ENCODE measurements around the gene ARL4C. TPM values are rescaled to one million over a fixed set of nuclear protein-coding genes. Genes with fewer than 3 reads are reported as not detected.

Gene ARL4C
- total RNA-seq, 4 donors from 2014 or later = 20.5 to 62.7 (median 47.0) TPM

DNA sequence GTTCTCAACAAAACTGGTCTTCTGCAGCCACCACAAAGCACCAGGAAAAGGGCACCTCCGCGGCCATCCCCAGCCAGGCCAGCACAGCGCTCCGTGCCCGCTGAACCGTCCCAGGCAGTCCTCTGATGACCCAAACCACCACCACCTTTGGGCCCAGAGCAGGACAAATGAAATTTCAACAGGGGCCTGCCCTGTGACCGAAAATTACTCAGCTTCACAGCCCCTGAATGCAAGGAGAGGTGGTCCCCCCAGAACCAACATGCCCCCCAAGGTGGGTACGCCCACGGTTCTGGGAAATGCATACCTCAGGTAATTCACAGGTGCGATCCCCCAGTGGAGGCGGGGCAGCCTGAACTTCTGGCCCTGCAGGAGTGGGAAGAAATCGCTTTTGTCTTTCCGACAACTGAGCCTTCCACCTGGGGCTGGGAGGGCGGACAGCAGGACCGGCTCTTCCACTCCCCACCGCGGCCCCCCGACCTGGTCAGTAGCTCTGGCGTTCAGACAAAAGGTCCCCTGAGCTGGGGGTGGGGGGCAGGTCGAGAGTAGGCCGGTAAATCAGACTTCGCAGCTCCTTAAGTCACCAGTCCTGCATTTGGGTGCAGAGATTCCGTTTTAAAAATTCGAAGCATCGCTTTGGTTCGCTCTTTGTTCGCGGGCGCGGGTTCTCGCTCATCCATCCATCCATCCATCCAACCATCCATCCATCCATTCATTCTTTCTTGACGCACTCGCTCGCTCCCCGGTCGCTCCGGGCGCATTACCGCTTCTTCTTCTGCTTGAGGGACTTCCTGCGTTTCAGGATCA is 1.4 kb downstream of the ARL4C start:
- intact Hi-C loops (cut with DNase I; ENCODE audit: low total_unique reads) = loop anchor here (5.0 kb wide), 1 partner anchor 358 kb away; no protein-coding TSS in a partner anchor
- peak overlapping the region; percentile 49 for H3K4me3 ChIP-seq (ENCODE audit: low read depth, poor library complexity, severe bottlenecking)
- DNase-seq (ENCODE audit: low spot score in 2 of 2) = peak in 1 of 2 donors; percentile 89
- WGBS, 2 donors = 3% methylated on average over 39 to 40 of the region's 40 CpGs
- TF ChIP-seq, protein P1, sequence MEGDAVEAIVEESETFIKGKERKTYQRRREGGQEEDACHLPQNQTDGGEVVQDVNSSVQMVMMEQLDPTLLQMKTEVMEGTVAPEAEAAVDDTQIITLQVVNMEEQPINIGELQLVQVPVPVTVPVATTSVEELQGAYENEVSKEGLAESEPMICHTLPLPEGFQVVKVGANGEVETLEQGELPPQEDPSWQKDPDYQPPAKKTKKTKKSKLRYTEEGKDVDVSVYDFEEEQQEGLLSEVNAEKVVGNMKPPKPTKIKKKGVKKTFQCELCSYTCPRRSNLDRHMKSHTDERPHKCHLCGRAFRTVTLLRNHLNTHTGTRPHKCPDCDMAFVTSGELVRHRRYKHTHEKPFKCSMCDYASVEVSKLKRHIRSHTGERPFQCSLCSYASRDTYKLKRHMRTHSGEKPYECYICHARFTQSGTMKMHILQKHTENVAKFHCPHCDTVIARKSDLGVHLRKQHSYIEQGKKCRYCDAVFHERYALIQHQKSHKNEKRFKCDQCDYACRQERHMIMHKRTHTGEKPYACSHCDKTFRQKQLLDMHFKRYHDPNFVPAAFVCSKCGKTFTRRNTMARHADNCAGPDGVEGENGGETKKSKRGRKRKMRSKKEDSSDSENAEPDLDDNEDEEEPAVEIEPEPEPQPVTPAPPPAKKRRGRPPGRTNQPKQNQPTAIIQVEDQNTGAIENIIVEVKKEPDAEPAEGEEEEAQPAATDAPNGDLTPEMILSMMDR (IDR thresholded peaks at IDR 0.05) = no peak
- no peak for TF ChIP-seq POLR2A (IDR thresholded peaks at IDR 0.05)

DNA sequence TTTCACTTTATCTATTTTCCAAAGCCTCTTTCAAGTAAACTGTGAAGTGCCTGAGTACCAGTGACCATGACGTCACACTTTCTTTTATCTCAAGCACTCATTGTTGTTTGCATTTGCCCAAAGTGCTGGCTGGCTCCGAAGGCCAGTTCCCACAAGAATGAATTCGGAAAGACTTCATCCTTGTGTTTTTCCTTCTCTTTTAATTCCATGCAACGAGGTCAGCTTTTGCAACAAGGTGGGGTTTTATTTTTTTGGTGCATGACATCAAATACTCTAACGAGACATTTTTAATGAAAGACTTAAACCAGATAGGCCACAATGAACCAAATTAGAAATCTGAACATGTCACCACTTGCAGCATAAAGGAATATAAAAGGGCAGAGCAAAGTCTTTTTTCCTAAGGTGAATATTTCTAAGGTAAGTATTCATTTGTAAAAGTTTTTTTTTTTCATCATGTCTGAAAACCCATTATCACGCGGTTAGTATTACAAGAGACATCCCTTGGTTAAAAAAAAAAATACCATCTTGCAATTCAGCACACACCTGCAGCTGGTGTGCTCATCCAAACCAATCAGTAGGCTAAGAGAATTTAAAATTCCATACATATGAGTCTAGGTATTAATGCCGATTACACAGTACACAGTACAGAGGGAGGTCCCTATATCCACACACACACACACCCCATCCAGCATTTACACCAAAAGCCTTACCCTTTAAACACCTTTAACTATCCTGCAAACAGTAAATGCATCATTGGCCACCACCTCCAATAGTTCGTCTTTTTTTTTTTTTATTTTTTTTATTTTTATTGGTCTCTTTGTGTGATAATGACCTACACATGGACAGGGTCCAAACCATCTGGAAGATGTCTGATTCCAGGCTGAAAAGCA is 2.3 kb downstream of the ARL4C start:
- peak overlapping the region; percentile 49 for H3K4me3 ChIP-seq (ENCODE audit: low read depth, poor library complexity, severe bottlenecking)
- 23 to 25% methylated on average over 9 of the region's 9 CpGs for WGBS, 2 donors
- TF ChIP-seq POLR2A (IDR thresholded peaks at IDR 0.05) = no peak
- TF ChIP-seq, protein P1 (IDR thresholded peaks at IDR 0.05) = no peak
- peak in 1 of 2 donors; percentile 71 for DNase-seq (ENCODE audit: low spot score in 2 of 2)
- intact Hi-C loops (cut with DNase I; ENCODE audit: low total_unique reads) = loop anchor here (5.0 kb wide), 1 partner anchor 357 kb away; no protein-coding TSS in a partner anchor

GRCh38 chr2:234493796-234494195 is 3.1 kb downstream of the ARL4C start:
- H3K4me3 ChIP-seq (ENCODE audit: low read depth, poor library complexity, severe bottlenecking) = no peak overlapping the region
- TF ChIP-seq, protein P1 (IDR thresholded peaks at IDR 0.05) = no peak
- TF ChIP-seq POLR2A (IDR thresholded peaks at IDR 0.05) = no peak
- WGBS, 2 donors = 36 to 39% methylated on average over 4 of the region's 4 CpGs
- no peak for DNase-seq (ENCODE audit: low spot score in 2 of 2)
- intact Hi-C loops (cut with DNase I; ENCODE audit: low total_unique reads) = no loop called here

DNA sequence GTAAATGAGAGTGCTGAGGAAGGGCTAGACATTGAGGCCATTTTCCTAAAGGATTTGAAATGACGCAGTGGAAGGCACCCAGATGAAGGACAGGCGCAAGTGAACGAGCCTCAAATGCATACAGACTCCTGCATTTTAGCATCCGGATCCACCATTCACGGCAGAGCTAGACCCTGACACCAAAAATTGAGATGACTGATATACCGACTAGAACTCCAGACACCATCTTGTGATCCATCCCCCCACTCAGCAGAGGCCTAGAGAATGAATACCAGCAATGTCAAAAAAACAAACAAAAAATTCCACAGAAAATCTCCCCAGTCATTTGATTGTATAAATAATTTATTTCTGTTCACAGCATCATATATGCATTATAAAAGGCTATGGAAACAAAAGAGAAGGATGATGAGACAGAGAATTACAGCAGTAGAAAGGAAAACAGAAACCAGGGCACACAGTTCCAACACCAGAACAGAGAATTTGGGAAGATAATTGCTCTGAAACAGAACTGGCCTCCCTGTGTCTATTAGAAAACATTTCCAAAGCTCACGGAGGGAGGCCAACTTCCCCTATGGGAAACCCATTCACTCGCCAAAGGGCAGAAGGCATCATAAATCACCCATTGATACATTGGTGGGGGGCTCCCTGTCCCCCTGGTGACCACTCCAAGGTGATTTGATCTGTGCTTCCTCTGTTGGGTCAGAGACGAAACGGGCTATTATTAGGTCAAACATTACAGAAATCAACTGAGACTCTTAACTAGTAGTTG is 4.0 kb downstream of the ARL4C start:
- H3K4me3 ChIP-seq (ENCODE audit: low read depth, poor library complexity, severe bottlenecking) = no peak overlapping the region
- DNase-seq (ENCODE audit: low spot score in 2 of 2) = peak in 1 of 2 donors; percentile 63
- intact Hi-C loops (cut with DNase I; ENCODE audit: low total_unique reads) = no loop called here
- 60 to 64% methylated on average over 10 of the region's 10 CpGs for WGBS, 2 donors
- TF ChIP-seq, protein P1 (IDR thresholded peaks at IDR 0.05) = no peak
- no peak for TF ChIP-seq POLR2A (IDR thresholded peaks at IDR 0.05)

DNA sequence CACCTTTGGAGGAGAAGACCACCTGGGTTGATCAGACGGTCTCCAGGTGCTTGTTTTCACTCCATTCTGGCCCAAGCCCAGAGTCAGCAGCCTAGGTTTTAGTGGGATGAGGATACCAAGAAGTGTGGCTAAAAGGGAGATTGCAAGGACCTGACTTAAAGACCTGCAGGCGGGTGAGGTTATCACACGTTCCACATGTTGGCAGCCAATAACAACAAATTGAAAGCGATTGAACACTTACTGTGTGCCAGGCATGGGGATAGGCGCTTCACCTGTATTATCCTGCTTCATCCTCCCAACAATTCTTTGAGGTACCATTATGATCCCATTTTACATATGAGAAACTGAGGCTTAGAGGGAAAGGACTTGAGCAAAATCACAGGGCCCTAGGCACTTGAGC is 5.0 kb downstream of the ARL4C start:
- no peak for TF ChIP-seq POLR2A (IDR thresholded peaks at IDR 0.05)
- TF ChIP-seq, protein P1 (IDR thresholded peaks at IDR 0.05) = no peak
- intact Hi-C loops (cut with DNase I; ENCODE audit: low total_unique reads) = no loop called here
- 66 to 81% methylated on average over 5 of the region's 5 CpGs for WGBS, 2 donors
- peak in 1 of 2 donors; percentile 69 for DNase-seq (ENCODE audit: low spot score in 2 of 2)
- H3K4me3 ChIP-seq (ENCODE audit: low read depth, poor library complexity, severe bottlenecking) = no peak overlapping the region

All from lower leg skin (tissue), 4 donors.